A673 (cell line): Measurements from ENCODE around the gene ANO2. TPM values are rescaled to one million over a fixed set of nuclear protein-coding genes. Genes with fewer than 3 reads are reported as not detected.

ENCODE experiments used
- BruUV-seq: library from RNA; stranded (reverse); fragments of 400-500 nt; replicated peaks from 2 replicates; lab custom pipeline; 2021; lab: Mats Ljungman, UMichigan
- CTCF ChIA-PET: fragments of 300-600 bp; sonication (Branson Sonifier 250); formaldehyde crosslinking; loops from one replicate; lab custom pipeline; 2022; ENCODE audit warnings: antibody characterized with exemption; lab: Charles Lee
- POLR2A ChIA-PET: fragments of 300-600 bp; sonication (Branson Sonifier 250); formaldehyde crosslinking; loops from one replicate; lab custom pipeline; 2022; ENCODE audit warnings: antibody characterized with exemption; ENCODE audit not compliant: low non-redundant PET; lab: Charles Lee
- DNase-seq: peaks from one replicate; pipeline ENCODE4 v3.0.0-alpha.2; 2015; ENCODE audit warnings: low spot score
- H3K27ac ChIP-seq: fragments of 200-600 bp; sonication (generic); 2 replicates; pipeline ENCODE4 v1.5.1; 2016; ENCODE audit warnings: mixed run types, low read depth, mild to moderate bottlenecking, mixed read lengths, antibody characterized with exemption, low read length; ENCODE audit not compliant: poor library complexity, severe bottlenecking
- H3K27me3 ChIP-seq: fragments of 200-600 bp; sonication (generic); replicated peaks from 2 replicates; pipeline ENCODE4 v1.6.1; 2017; ENCODE audit warnings: mixed run types, low read depth, mild to moderate bottlenecking, mixed read lengths, antibody characterized with exemption, low read length; ENCODE audit not compliant: insufficient read depth, poor library complexity
- H3K36me3 ChIP-seq: fragments of 200-600 bp; sonication (generic); 2 replicates; pipeline ENCODE4 v1.6.1; 2016; ENCODE audit warnings: mixed run types, mild to moderate bottlenecking, mixed read lengths, antibody characterized with exemption, low read length; ENCODE audit not compliant: insufficient read depth, poor library complexity, severe bottlenecking
- H3K4me1 ChIP-seq: fragments of 200-600 bp; sonication (generic); 2 replicates; pipeline ENCODE4 v1.6.1; 2017; ENCODE audit warnings: mixed run types, mild to moderate bottlenecking, mixed read lengths, antibody characterized with exemption, low read length; ENCODE audit not compliant: insufficient read depth, poor library complexity, severe bottlenecking
- H3K4me3 ChIP-seq: fragments of 200-600 bp; sonication (generic); 2 replicates; pipeline ENCODE4 v1.5.1; 2016; ENCODE audit warnings: low read depth, mixed run types, mild to moderate bottlenecking, mixed read lengths, low read length; ENCODE audit not compliant: poor library complexity, severe bottlenecking
- H3K9me3 ChIP-seq: fragments of 200-600 bp; sonication (generic); 2 replicates; pipeline ENCODE4 v1.6.1; 2016; ENCODE audit warnings: mixed run types, low read depth, mild to moderate bottlenecking, mixed read lengths, antibody characterized with exemption, low read length; ENCODE audit not compliant: poor library complexity, severe bottlenecking
- CTCF ChIP-seq: fragments of 300-800, 200-600 bp; sonication (generic); conservative IDR thresholded peaks from 2 replicates; pipeline ENCODE4 v1.5.1; 2017; ENCODE audit warnings: low read depth, mild to moderate bottlenecking, antibody characterized with exemption, low read length, moderate library complexity, mixed read lengths
- EZH2 ChIP-seq: fragments of 200-600 bp; sonication (generic); IDR thresholded peaks from 2 replicates; pipeline ENCODE4 v1.6.1; 2017; ENCODE audit warnings: borderline replicate concordance, low read depth, mild to moderate bottlenecking, mixed read lengths, antibody characterized with exemption, low read length; ENCODE audit not compliant: poor library complexity, severe bottlenecking
- intact Hi-C: fragments of 100-400 bp; cut with micrococcal nuclease; formaldehyde crosslinking; loops from one replicate; pipeline ENCODE4 v1.10.0; 2022; ENCODE audit not compliant: unreplicated experiment
- total RNA-seq: library from RNA; stranded (reverse); gene quantifications from 2 replicates; pipeline ENCODE4 v1.2.3, GENCODE V29; 2021

ANO2 gene
- total RNA-seq, 1 experiment from 2014 or later = not detected

GRCh38 chr12:5771756-5772155 lies 173.3 kb downstream of the ANO2 start:
- no peak for DNase-seq
- Histone ChIP-seq H3K27ac (no peak overlapping the region), H3K4me3 (no peak overlapping the region), H3K27me3 (peaks cover 63% of the 10 kb centered on the region), H3K9me3 (no peaks in the 10 kb centered on the region), H3K36me3 (no peaks in the 10 kb centered on the region), H3K4me1 (no peaks in the 10 kb centered on the region)
- TF ChIP-seq CTCF (no peak), EZH2 (no peak)
- ChIA-PET CTCF (no interaction called here), POLR2A (no interaction called here)
- intact Hi-C loops = no loop called here
- BruUV-seq = no TSS peak

DNA sequence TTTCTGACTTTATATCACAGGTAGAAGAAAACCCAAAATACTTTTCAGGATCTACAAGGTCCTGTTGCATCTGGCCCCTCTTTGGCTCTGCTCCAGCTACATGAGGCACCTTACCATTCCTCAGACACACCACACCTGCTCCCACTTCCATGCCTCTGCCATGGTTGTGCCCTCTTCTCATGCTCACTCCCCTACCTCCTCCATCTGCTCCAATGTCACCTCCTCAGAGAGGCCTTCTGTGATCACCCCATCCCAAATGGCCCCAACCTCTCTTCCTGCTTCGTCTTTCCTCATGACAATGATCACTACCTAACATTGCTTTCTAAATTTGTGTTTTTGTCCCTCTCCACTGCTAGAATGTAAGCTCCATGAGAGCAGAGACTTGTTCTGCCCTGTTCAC lies 174.3 kb downstream of the ANO2 start:
- H3K36me3 ChIP-seq = no peaks in the 10 kb centered on the region
- no peak overlapping the region for H3K27ac ChIP-seq
- ChIA-PET POLR2A (no interaction called here), CTCF (no interaction called here)
- no peaks in the 10 kb centered on the region for H3K4me1 ChIP-seq
- intact Hi-C loops = no loop called here
- no peak overlapping the region for H3K4me3 ChIP-seq
- peaks cover 55% of the 10 kb centered on the region for H3K27me3 ChIP-seq
- TF ChIP-seq EZH2 = no peak
- no peak for TF ChIP-seq CTCF
- no peak for DNase-seq
- no TSS peak for BruUV-seq
- H3K9me3 ChIP-seq = no peaks in the 10 kb centered on the region

- Histone ChIP-seq H3K27ac (no peak overlapping the region), H3K27me3 (peaks cover 63% of the 10 kb centered on the region), H3K36me3 (no peaks in the 10 kb centered on the region), H3K9me3 (no peaks in the 10 kb centered on the region), H3K4me1 (no peaks in the 10 kb centered on the region), H3K4me3 (no peak overlapping the region)
- DNase-seq = no peak
- no TSS peak for BruUV-seq
- TF ChIP-seq EZH2 (no peak), CTCF (no peak)
- CTCF ChIA-PET = no interaction called here
- intact Hi-C loops = no loop called here
- POLR2A ChIA-PET = no interaction called here
Observed at GRCh38 chr12:5768581-5769196, 176.4 kb downstream of the ANO2 start.
